MM.1S (cell line): ENCODE results near the gene C5orf15.

Experiments
- DNase-seq: peaks from one replicate; pipeline ENCODE4 v3.0.0-alpha.2; 2015
- H2AFZ ChIP-seq: fragments of 300-600 bp; sonication (generic); 2 replicates; pipeline ENCODE4 v1.6.0; 2016; ENCODE audit warnings: antibody characterized with exemption, low read length
- H3F3A ChIP-seq: fragments of 300-600 bp; sonication (generic); 2 replicates; pipeline ENCODE4 v1.6.1; 2016; ENCODE audit warnings: mild to moderate bottlenecking, antibody characterized with exemption, low read length, moderate library complexity, mixed read lengths; ENCODE audit not compliant: insufficient read depth
- H3K27ac ChIP-seq: fragments of 300-600 bp; sonication (generic); 2 replicates; pipeline ENCODE4 v1.5.1; 2016; ENCODE audit warnings: mild to moderate bottlenecking, low read length
- H3K27me3 ChIP-seq: fragments of 300-600 bp; sonication (generic); replicated peaks from 2 replicates; pipeline ENCODE4 v1.6.0; 2016; ENCODE audit warnings: low read length; ENCODE audit not compliant: insufficient read depth
- H3K36me3 ChIP-seq: fragments of 300-600 bp; sonication (generic); replicated peaks from 2 replicates; pipeline ENCODE4 v1.6.1; 2016; ENCODE audit warnings: mild to moderate bottlenecking, low read length, mixed read lengths; ENCODE audit not compliant: insufficient read depth
- H3K4me1 ChIP-seq: fragments of 300-600 bp; sonication (generic); 2 replicates; pipeline ENCODE4 v1.6.1; 2016; ENCODE audit warnings: low read length, mixed read lengths
- H3K4me2 ChIP-seq: fragments of 300-600 bp; sonication (generic); 2 replicates; pipeline ENCODE4 v1.6.0; 2016; ENCODE audit warnings: low read depth, low read length
- H3K4me3 ChIP-seq: fragments of 300-600 bp; sonication (generic); 2 replicates; pipeline ENCODE4 v1.5.1; 2016; ENCODE audit warnings: low read length, mixed read lengths
- H3K79me2 ChIP-seq: fragments of 300-600 bp; sonication (generic); 2 replicates; pipeline ENCODE4 v1.6.1; 2016; ENCODE audit warnings: mixed run types, low read length, mixed read lengths
- H3K9ac ChIP-seq: fragments of 300-600 bp; sonication (generic); 2 replicates; pipeline ENCODE4 v1.6.1; 2016; ENCODE audit warnings: low read length, mixed read lengths
- H3K9me2 ChIP-seq: fragments of 300-600 bp; sonication (generic); replicated peaks from 2 replicates; pipeline ENCODE4 v1.6.1; 2016; ENCODE audit warnings: mild to moderate bottlenecking, low read length, mixed read lengths; ENCODE audit not compliant: insufficient read depth
- H3K9me3 ChIP-seq: fragments of 300-600 bp; sonication (generic); replicated peaks from 2 replicates; pipeline ENCODE4 v1.6.1; 2016; ENCODE audit warnings: mild to moderate bottlenecking, low read length, mixed read lengths; ENCODE audit not compliant: insufficient read depth
- H4K20me1 ChIP-seq: fragments of 300-600 bp; sonication (generic); 2 replicates; pipeline ENCODE4 v1.6.1; 2016; ENCODE audit warnings: mild to moderate bottlenecking, low read length, moderate library complexity, mixed read lengths; ENCODE audit not compliant: insufficient read depth
- EZH2 ChIP-seq: fragments of 300-600 bp; sonication (generic); optimal IDR thresholded peaks from 2 replicates; pipeline ENCODE3; 2017; ENCODE audit warnings: low read depth, mild to moderate bottlenecking, antibody characterized with exemption, low read length, mixed read lengths
- EZH2phosphoT487 ChIP-seq: fragments of 300-600 bp; sonication (generic); IDR thresholded peaks from 2 replicates; pipeline ENCODE4 v1.6.1; 2018; ENCODE audit warnings: antibody characterized with exemption, low read length
- TF ChIP-seq, protein P1 (sequence below): fragments of 300-600 bp; sonication (generic); IDR thresholded peaks from 2 replicates; pipeline ENCODE4 v1.5.1; 2016; ENCODE audit warnings: antibody characterized with exemption, low read length, mixed read lengths

The C5orf15 gene

DNA sequence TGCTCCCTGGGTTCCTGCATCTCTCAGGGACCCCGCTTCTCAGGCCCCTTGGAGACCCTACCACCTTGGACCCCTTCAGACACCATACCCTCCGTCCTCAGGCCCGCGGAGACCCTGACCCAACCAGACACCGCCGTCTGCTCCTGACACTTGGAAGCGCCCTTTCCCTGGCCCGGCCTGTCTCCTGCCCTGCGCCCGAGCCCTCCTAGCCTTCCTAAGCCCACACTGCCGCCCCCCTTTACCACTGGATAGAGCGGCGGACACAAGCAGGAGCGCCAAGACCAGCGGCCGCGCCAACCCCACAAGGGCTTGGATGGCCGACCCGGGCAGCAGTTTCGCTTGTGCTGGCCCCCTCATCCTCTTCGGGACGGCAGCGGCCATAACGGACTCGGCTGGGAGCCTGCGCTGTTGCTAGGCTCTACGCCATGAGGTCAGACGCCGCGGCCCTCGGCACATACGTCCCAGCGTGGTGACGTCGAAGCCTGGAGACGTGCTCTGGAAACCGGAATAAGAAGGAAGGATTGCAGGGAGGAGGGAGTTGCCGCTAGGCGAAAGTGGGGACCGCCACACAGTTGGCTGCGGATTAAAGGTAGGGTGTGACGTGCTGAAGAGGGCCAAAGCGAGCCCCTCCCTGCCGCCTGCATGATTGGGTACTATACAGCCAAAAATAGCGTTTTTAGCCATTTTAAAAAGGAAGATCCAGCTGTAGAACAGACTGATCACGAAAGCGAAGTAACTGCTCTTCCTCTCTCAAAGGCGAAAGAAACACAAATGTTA lies at the start of gene C5orf15:
TSS of gene C5orf15 (minus strand) at position 422 of the 777 bp plus-strand sequence. CDS start at position 381, 41 bp downstream.
- Histone ChIP-seq H2AFZ (peak within 1 kb of the TSS; percentile 87), H3K4me1 (0 out of 2 replicates have a peak, but pooled peaks cover 5% of the 10 kb centered on the region), H3K27me3 (no peaks in the 10 kb centered on the region), H3K27ac (peak within 1 kb of the TSS; percentile 59; the same call in 1 of the 2 replicates), H3K4me2 (peak within 1 kb of the TSS; percentile 66), H3K9me2 (no peaks in the 10 kb centered on the region), H3K9me3 (no peaks in the 10 kb centered on the region), H3F3A (peaks cover 25% of the 10 kb centered on the region), H3K79me2 (peaks cover 51% of the 10 kb centered on the region), H4K20me1 (no peaks in the 10 kb centered on the region), H3K36me3 (no peaks in the 10 kb centered on the region), H3K9ac (peak within 1 kb of the TSS; percentile 79), H3K4me3 (peak within 1 kb of the TSS; percentile 94)
- TF ChIP-seq EZH2phosphoT487 (no peak), EZH2 (no peak)
- TF ChIP-seq, protein P1, sequence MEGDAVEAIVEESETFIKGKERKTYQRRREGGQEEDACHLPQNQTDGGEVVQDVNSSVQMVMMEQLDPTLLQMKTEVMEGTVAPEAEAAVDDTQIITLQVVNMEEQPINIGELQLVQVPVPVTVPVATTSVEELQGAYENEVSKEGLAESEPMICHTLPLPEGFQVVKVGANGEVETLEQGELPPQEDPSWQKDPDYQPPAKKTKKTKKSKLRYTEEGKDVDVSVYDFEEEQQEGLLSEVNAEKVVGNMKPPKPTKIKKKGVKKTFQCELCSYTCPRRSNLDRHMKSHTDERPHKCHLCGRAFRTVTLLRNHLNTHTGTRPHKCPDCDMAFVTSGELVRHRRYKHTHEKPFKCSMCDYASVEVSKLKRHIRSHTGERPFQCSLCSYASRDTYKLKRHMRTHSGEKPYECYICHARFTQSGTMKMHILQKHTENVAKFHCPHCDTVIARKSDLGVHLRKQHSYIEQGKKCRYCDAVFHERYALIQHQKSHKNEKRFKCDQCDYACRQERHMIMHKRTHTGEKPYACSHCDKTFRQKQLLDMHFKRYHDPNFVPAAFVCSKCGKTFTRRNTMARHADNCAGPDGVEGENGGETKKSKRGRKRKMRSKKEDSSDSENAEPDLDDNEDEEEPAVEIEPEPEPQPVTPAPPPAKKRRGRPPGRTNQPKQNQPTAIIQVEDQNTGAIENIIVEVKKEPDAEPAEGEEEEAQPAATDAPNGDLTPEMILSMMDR: no peak
- peak; percentile 96 for DNase-seq

DNA sequence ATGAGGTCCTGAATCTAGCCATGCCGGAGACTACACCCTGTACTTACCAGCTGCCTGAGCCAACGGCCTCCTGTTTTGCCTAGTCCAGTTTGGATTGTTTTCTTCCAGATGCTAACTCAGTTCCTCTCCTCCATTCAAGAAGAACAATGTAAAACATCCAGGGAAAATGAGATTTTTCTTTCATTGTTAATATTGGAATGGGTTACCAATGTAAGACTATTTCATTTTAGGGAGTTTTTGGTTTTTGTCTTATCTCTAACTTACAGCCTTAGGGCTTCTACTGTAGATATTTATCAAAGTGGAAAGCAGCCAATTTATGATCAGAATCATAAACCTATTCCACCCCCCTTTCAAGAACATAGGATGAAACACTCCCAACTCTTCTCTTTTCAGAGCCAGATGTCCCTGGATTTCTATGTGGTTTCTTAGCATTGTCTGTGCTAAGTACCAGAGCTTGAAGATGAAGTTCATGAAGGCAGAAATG lies 39.9 kb upstream of the C5orf15 start:
- Histone ChIP-seq H3K27ac (no peak overlapping the region), H3F3A (peaks cover 6% of the 10 kb centered on the region; the same call in 1 of the 2 replicates), H3K36me3 (no peaks in the 10 kb centered on the region), H3K9me2 (no peaks in the 10 kb centered on the region), H4K20me1 (no peaks in the 10 kb centered on the region), H3K4me2 (no peak overlapping the region), H3K4me1 (no peaks in the 10 kb centered on the region), H3K79me2 (peaks cover 23% of the 10 kb centered on the region), H3K4me3 (no peak overlapping the region), H3K27me3 (no peaks in the 10 kb centered on the region), H3K9me3 (no peaks in the 10 kb centered on the region), H2AFZ (no peak overlapping the region), H3K9ac (no peak overlapping the region)
- TF ChIP-seq, protein P1: no peak
- no peak for TF ChIP-seq EZH2phosphoT487
- TF ChIP-seq EZH2: no peak
- DNase-seq: no peak

- DNase-seq: no peak
- Histone ChIP-seq H3K27ac (no peak overlapping the region), H3K9me2 (no peaks in the 10 kb centered on the region), H3K9ac (no peak overlapping the region), H3K4me3 (no peak overlapping the region), H2AFZ (no peak overlapping the region), H3F3A (peaks cover 6% of the 10 kb centered on the region; the same call in 1 of the 2 replicates), H3K27me3 (no peaks in the 10 kb centered on the region), H3K9me3 (no peaks in the 10 kb centered on the region), H3K79me2 (peaks cover 29% of the 10 kb centered on the region), H3K4me2 (no peak overlapping the region), H3K36me3 (no peaks in the 10 kb centered on the region), H4K20me1 (peaks cover 4% of the 10 kb centered on the region; the same call in 1 of the 2 replicates), H3K4me1 (peaks cover 5% of the 10 kb centered on the region; the same call in 1 of the 2 replicates)
- TF ChIP-seq EZH2 (no peak), EZH2phosphoT487 (no peak)
- TF ChIP-seq, protein P1: no peak
Observed at GRCh38 chr5:134007581-134008265, 39.3 kb upstream of the C5orf15 start.
